Measurements from ENCODE around the gene DHRSX. TPM values are rescaled to one million over a fixed set of nuclear protein-coding genes. Genes with fewer than 3 reads are reported as not detected.

Gene DHRSX
- total RNA-seq, 1 donor from 2014 or later, result 30.4 TPM

DNA sequence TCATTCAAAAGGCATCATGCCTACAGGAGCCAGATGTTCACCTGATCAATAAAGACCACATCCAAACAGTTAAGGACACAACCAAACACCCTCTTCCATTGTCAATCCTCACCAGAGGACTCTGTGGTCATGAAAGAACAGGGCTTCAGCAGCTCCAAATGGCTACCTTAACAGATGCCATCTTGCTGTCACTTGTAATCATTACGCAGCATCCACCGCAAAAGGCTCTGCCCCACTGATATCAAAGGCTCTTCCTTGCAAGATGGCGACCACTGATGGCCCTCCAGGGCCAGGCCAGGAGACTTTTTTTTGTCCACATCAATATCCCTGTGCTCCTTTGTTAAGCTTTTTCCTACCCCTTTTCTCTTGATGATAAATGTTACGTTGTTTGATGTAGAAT is 157.4 kb downstream of the DHRSX start:
- Histone ChIP-seq H3K27ac (ENCODE audit: low read depth, low read length) (peak overlapping the region; percentile 66), H3K4me3 (ENCODE audit: insufficient read depth, low read depth, low read length) (no peak overlapping the region), H2AFZ (ENCODE audit: low read depth, low read length) (no peak overlapping the region), H3K79me2 (ENCODE audit: insufficient read depth, low read length) (no peaks in the 10 kb centered on the region), H4K20me1 (ENCODE audit: insufficient read depth, low read length) (no peaks in the 10 kb centered on the region), H3K4me2 (ENCODE audit: low read length) (peak overlapping the region; percentile 68), H3K9ac (ENCODE audit: low read length) (peak overlapping the region; percentile 3), H3K4me1 (ENCODE audit: insufficient read depth, low read length) (peaks cover 22% of the 10 kb centered on the region), H3K27me3 (ENCODE audit: insufficient read depth, low read length) (no peaks in the 10 kb centered on the region), H3K36me3 (ENCODE audit: insufficient read depth, low read length) (no peaks in the 10 kb centered on the region), H3K9me3 (ENCODE audit: insufficient read depth, low read depth, low read length) (no peaks in the 10 kb centered on the region)
- H3K36me3 Mint-ChIP-seq (ENCODE audit: low read depth, unreplicated experiment), result peaks cover 35% of the 10 kb centered on the region
- H3K27me3 Mint-ChIP-seq (ENCODE audit: low read depth, unreplicated experiment), result no peaks in the 10 kb centered on the region
- TF ChIP-seq, protein P1, sequence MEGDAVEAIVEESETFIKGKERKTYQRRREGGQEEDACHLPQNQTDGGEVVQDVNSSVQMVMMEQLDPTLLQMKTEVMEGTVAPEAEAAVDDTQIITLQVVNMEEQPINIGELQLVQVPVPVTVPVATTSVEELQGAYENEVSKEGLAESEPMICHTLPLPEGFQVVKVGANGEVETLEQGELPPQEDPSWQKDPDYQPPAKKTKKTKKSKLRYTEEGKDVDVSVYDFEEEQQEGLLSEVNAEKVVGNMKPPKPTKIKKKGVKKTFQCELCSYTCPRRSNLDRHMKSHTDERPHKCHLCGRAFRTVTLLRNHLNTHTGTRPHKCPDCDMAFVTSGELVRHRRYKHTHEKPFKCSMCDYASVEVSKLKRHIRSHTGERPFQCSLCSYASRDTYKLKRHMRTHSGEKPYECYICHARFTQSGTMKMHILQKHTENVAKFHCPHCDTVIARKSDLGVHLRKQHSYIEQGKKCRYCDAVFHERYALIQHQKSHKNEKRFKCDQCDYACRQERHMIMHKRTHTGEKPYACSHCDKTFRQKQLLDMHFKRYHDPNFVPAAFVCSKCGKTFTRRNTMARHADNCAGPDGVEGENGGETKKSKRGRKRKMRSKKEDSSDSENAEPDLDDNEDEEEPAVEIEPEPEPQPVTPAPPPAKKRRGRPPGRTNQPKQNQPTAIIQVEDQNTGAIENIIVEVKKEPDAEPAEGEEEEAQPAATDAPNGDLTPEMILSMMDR (IDR thresholded peaks at IDR 0.05; ENCODE audit: insufficient read depth, low read depth, low read length), result no peak
- TF ChIP-seq EZH2 (IDR thresholded peaks at IDR 0.05; ENCODE audit: insufficient read depth, low read length), result no peak
- H3K27ac Mint-ChIP-seq (ENCODE audit: unreplicated experiment), result no peak overlapping the region
- FAIRE-seq, result no peak
- no peak for DNase-seq (ENCODE audit: low read depth)
- H3K9me3 Mint-ChIP-seq (ENCODE audit: unreplicated experiment), result peaks cover 16% of the 10 kb centered on the region
- H3K4me3 Mint-ChIP-seq (ENCODE audit: unreplicated experiment), result no peak overlapping the region
- H3K4me1 Mint-ChIP-seq (ENCODE audit: low read depth, unreplicated experiment), result peaks cover 14% of the 10 kb centered on the region

DNA sequence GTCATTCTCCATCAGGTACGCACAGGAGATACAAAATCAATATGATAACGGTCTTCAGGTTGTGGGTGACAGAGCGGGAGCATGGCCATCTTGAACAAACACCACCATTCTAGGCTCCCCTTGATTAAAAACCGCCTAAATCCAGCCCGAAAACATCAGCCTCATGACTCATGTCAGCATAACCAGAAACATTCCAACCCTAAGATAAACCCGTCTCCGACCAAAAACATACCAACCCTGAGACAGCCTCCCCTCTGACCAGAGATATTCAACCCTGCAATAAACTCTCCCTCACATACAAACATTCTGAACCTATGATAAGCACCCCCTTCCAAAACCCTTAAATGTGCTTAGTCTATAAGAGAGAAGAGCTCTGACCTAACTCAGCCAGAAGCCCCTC is 157.9 kb downstream of the DHRSX start:
- peak overlapping the region; percentile 20 for H2AFZ ChIP-seq (ENCODE audit: low read depth, low read length)
- FAIRE-seq, result peak; percentile 76
- DNase-seq (ENCODE audit: low read depth), result peak; percentile 89
- H3K4me3 ChIP-seq (ENCODE audit: insufficient read depth, low read depth, low read length), result no peak overlapping the region
- H3K9me3 Mint-ChIP-seq (ENCODE audit: unreplicated experiment), result peaks cover 19% of the 10 kb centered on the region
- TF ChIP-seq, protein P1 (IDR thresholded peaks at IDR 0.05; ENCODE audit: insufficient read depth, low read depth, low read length), result no peak
- no peak for TF ChIP-seq EZH2 (IDR thresholded peaks at IDR 0.05; ENCODE audit: insufficient read depth, low read length)
- peak overlapping the region; percentile 59 for H3K27ac Mint-ChIP-seq (ENCODE audit: unreplicated experiment)
- H3K9ac ChIP-seq (ENCODE audit: low read length), result peak overlapping the region; percentile 60
- H3K79me2 ChIP-seq (ENCODE audit: insufficient read depth, low read length), result no peaks in the 10 kb centered on the region
- H3K27me3 ChIP-seq (ENCODE audit: insufficient read depth, low read length), result no peaks in the 10 kb centered on the region
- no peak overlapping the region for H3K4me3 Mint-ChIP-seq (ENCODE audit: unreplicated experiment)
- H3K4me1 ChIP-seq (ENCODE audit: insufficient read depth, low read length), result peaks cover 22% of the 10 kb centered on the region
- peaks cover 14% of the 10 kb centered on the region for H3K4me1 Mint-ChIP-seq (ENCODE audit: low read depth, unreplicated experiment)
- H3K27me3 Mint-ChIP-seq (ENCODE audit: low read depth, unreplicated experiment), result no peaks in the 10 kb centered on the region
- H3K36me3 ChIP-seq (ENCODE audit: insufficient read depth, low read length), result no peaks in the 10 kb centered on the region
- H3K36me3 Mint-ChIP-seq (ENCODE audit: low read depth, unreplicated experiment), result peaks cover 36% of the 10 kb centered on the region
- H4K20me1 ChIP-seq (ENCODE audit: insufficient read depth, low read length), result no peaks in the 10 kb centered on the region
- no peaks in the 10 kb centered on the region for H3K9me3 ChIP-seq (ENCODE audit: insufficient read depth, low read depth, low read length)
- H3K27ac ChIP-seq (ENCODE audit: low read depth, low read length), result peak overlapping the region; percentile 80
- peak overlapping the region; percentile 68 for H3K4me2 ChIP-seq (ENCODE audit: low read length)

DNA sequence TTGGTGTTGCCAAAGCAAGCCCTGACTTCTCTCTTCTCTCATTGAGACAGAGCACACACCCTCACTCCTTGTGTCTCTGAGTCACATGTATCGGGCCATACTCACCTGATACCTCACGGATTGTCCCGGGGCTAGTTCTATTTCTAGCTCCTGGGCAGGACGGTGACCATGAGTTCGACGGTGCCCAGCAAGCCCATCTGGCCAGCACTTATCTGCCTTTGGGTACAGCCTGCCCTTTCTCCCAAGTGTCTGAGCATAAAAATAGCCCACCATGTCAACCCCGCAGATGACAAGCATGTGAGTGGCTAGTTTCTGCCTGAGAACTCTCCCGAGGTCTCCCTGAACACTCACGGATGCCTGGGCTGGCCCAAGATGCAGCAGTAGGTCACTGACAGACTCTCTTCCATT is 158.5 kb downstream of the DHRSX start:
- peak overlapping the region; percentile 60 for H3K9ac ChIP-seq (ENCODE audit: low read length)
- peak overlapping the region; percentile 68 for H3K4me2 ChIP-seq (ENCODE audit: low read length)
- H3K79me2 ChIP-seq (ENCODE audit: insufficient read depth, low read length), result no peaks in the 10 kb centered on the region
- no peaks in the 10 kb centered on the region for H4K20me1 ChIP-seq (ENCODE audit: insufficient read depth, low read length)
- H3K4me1 Mint-ChIP-seq (ENCODE audit: low read depth, unreplicated experiment), result peaks cover 14% of the 10 kb centered on the region
- H3K36me3 ChIP-seq (ENCODE audit: insufficient read depth, low read length), result no peaks in the 10 kb centered on the region
- H3K9me3 ChIP-seq (ENCODE audit: insufficient read depth, low read depth, low read length), result no peaks in the 10 kb centered on the region
- H3K4me1 ChIP-seq (ENCODE audit: insufficient read depth, low read length), result peaks cover 22% of the 10 kb centered on the region
- peaks cover 25% of the 10 kb centered on the region for H3K9me3 Mint-ChIP-seq (ENCODE audit: unreplicated experiment)
- no peak overlapping the region for H3K4me3 ChIP-seq (ENCODE audit: insufficient read depth, low read depth, low read length)
- FAIRE-seq (no peak), DNase-seq (ENCODE audit: low read depth) (peak; percentile 36)
- no peaks in the 10 kb centered on the region for H3K27me3 Mint-ChIP-seq (ENCODE audit: low read depth, unreplicated experiment)
- H3K27ac Mint-ChIP-seq (ENCODE audit: unreplicated experiment), result peak overlapping the region; percentile 59
- no peak overlapping the region for H3K4me3 Mint-ChIP-seq (ENCODE audit: unreplicated experiment)
- peak overlapping the region; percentile 80 for H3K27ac ChIP-seq (ENCODE audit: low read depth, low read length)
- peaks cover 38% of the 10 kb centered on the region for H3K36me3 Mint-ChIP-seq (ENCODE audit: low read depth, unreplicated experiment)
- H3K27me3 ChIP-seq (ENCODE audit: insufficient read depth, low read length), result no peaks in the 10 kb centered on the region
- TF ChIP-seq EZH2 (IDR thresholded peaks at IDR 0.05; ENCODE audit: insufficient read depth, low read length), result no peak
- TF ChIP-seq, protein P1 (IDR thresholded peaks at IDR 0.05; ENCODE audit: insufficient read depth, low read depth, low read length), result no peak
- no peak overlapping the region for H2AFZ ChIP-seq (ENCODE audit: low read depth, low read length)
